HG03159 (cell line): Measurements from ENCODE around the gene FOXO3.

Experiments
- ATAC-seq: cut with Tn5 transposase; IDR thresholded peaks from one replicate; pipeline ENCODE4 v1.9.1; 2021; ENCODE audit warnings: mild to moderate bottlenecking, moderate library complexity; ENCODE audit not compliant: unreplicated experiment

Gene FOXO3

GRCh38 chr6:108594151-108594550 is 33.4 kb downstream of the FOXO3 start:
- ATAC-seq = no peak

GRCh38 chr6:108594640-108595039 is 33.9 kb downstream of the FOXO3 start:
- ATAC-seq = no peak

GRCh38 chr6:108596956-108597355 is 36.2 kb downstream of the FOXO3 start:
- ATAC-seq = no peak

DNA sequence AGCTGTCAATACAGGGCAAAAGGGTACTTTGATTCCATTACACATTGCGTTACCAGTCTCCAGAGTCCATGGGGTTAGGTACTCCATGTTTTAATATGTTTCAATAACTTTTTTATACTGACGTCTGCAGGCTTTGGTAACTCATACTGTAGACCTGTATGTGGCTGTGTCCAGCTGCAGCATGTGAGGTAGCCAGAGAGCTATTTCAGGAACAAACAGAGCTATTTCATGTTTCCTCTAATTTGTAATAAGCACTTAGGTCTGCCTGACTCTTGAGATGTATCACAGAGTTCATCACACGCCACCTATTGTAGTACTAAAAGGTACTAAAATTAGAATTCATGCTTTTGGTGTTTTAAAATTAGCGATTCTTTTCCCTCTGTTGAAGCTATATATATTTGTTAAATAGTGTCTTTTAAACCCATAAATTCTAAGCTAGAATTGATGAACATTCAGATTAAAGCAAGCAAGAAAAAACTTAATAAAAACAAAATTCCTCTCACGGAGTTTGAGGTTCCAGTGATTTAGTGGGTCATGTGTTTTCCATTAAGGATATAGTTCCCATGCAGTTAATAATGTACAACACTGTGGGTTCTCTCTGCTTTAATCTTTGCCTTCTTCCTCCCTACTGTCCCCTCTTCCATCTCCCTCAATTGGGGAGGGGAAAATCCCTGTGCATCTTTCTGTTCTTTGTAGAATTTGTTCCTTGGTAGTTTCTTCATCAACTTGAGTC is 37.0 kb downstream of the FOXO3 start:
- ATAC-seq = no peak

- ATAC-seq = peak; percentile 76
Measured at GRCh38 chr6:108598305-108598863, 37.7 kb downstream of the FOXO3 start.

- no peak for ATAC-seq
Measured at GRCh38 chr6:108604156-108604555, 43.4 kb downstream of the FOXO3 start.

GRCh38 chr6:108606250-108606690 is 45.6 kb downstream of the FOXO3 start:
- no peak for ATAC-seq

GRCh38 chr6:108608453-108609275 is 47.9 kb downstream of the FOXO3 start:
- no peak for ATAC-seq

- no peak for ATAC-seq
Measured at GRCh38 chr6:108609276-108609769, 48.6 kb downstream of the FOXO3 start.

DNA sequence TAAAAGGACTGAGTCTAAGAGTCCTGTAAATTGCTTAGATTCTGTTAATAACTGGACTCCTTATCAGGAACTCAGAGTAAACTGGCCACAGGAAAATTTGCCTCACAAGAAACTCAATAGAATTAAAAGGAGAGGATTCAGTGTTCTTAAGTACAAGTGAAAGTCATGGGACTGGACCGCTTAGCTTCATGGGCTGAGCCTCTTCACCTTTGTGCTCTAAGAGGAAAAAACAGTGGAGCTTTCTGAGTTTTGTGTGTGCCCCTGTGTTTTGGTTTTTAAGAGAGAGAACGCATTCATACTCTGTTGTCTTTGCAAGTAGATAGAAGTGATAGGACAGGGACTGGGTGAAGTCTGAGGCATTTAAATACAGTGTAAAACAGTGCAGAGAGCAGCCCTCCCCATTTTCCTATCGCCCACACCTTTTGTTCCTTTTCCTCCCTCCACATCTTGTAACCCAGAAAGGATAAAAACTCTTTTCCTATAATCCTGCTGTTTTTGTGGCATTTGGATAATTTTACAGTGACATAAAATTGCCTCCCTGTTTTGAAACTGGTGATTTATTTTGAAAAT is 49.6 kb downstream of the FOXO3 start:
- no peak for ATAC-seq

DNA sequence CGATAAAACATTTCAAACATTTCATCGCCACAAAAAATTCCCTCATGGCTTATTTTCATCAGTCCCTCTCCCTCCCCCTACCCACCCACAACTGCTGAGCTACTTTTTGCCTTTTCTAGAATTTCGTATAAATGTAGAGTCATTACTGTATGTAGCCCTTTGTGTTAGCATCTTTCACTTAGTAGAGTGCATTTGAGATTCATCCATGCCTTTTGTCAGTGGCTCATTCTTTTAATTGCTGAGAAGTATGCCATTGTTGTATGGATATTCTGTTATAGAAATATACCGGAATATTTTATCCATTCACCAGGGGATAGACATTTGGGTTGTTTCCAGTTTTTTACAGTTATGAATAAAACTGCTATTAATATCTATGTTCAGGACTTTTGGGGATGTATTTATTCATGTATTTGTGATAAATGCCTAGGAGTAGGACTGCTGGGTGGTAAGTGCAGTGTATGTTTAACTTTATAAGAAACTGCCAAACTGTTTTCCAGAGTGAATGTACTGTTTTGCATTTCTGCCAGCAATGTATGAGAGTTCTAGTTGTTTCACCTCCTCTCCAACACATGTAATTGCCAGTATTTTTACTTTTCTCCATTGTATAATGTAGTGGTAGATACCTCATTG is 50.4 kb downstream of the FOXO3 start:
- ATAC-seq = no peak

DNA sequence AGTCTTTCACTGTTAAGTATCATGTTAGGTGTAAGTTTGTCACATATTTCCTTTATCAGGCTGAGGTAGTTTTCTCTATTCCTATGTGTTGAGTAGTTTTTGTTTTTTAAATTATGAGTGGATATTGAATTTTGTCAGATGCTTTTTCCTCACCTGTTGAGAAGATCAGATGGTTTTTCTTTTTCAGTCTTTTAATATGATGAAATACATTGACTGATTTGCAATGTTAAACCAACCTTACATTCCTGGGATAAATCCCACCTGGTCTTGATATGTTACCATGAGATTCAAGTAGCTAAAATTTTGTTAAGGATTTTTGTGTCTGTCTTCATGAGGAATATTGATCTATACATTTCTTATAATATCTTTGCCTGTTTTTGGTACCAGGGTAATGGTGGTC is 52.1 kb downstream of the FOXO3 start:
- no peak for ATAC-seq

- no peak for ATAC-seq
Measured at GRCh38 chr6:108616544-108616943, 55.8 kb downstream of the FOXO3 start.

DNA sequence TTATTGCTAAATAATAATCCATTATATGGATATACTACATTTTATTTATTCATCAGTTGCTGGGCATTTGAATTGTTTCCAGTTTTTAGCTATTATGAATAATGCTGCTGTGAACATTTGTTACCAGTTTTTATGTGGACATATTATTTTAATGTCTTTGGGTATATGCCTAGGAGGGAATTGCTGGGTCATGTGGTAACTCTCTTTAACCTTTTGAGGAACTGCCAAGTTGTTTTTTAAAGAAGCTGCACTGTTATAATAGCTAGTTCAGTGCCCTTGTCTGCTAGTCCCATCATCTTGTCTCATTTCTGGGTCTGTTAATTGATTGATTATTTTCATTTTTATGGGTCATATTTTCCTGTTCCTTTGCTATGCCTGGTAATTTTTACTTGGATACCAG is 56.3 kb downstream of the FOXO3 start:
- no peak for ATAC-seq

DNA sequence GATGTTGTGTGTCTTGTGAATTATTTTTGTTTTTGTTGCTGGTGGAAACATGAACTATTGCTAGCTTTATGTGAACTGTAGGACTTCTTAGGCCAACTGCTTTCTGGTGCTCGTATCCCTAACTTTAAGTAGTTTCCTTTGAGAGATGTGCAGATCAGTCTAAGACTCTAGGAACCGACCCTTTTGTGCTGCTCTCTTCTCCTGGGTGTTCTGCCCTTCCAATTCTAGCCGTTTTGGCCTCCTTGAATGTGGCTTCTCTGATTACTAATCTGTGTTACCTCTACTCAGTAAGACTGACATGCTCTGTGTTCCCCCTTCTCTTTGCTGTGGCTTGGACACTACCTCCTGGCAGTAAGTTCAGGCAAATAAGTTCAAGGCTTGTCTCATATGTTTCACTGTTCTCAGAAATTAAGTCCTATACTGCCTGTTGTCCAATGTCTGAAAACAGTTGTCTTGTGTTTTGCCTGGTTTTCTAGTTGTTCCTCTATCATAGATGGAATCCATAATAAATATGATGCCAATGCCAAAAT is 58.0 kb downstream of the FOXO3 start:
- ATAC-seq = no peak

- no peak for ATAC-seq
Measured at GRCh38 chr6:108619431-108620197, 58.9 kb downstream of the FOXO3 start.

GRCh38 chr6:108621117-108621516 is 60.4 kb downstream of the FOXO3 start:
- no peak for ATAC-seq

- ATAC-seq = no peak
Measured at GRCh38 chr6:108622641-108623298, 62.1 kb downstream of the FOXO3 start.

GRCh38 chr6:108623995-108624394 is 63.3 kb downstream of the FOXO3 start:
- no peak for ATAC-seq
